Measurements from ENCODE around the gene OPA3. TPM values are rescaled to one million over a fixed set of nuclear protein-coding genes. Genes with fewer than 3 reads are reported as not detected.
A peak's percentile ranks its signal among the peaks of the same experiment; 100 is the strongest.
"Not testable (repeated sequence)": the region's sequence is repeated elsewhere in the genome, so short reads cannot be mapped to it uniquely, and the experiment has no call there.

The OPA3 gene
- total RNA-seq, 1 experiment from 2014 or later, result 8.6 TPM

DNA sequence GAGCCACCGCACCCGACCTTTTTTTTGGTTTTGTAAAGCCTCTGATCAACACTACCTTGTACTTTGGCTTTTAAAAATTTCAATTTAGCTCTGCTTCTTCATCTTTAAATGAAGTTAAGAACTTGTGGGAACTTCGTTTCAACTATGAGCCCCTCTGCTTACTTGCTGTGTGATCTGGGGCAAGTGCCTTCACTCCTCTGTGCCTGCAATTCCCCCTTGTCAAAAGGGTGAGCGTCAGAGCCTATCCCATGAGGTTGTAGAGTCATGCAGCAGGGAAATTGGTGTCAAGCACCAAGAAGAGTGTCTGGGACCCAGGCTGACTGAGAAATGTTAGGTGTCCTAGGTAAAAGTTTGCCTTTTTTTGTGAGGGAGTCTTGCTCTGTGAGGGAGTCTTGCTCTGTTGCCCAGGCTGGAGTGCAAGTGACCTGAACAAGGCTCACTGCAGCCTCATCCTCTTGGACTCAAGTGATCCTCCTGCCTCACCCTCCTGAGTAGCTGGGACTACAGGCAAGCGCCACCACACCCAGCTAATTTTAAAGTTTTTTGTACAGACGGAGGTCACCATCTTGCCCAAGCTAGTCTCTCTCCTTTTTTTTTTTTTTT, 71.6 kb downstream of the OPA3 start:
- no peaks in the 10 kb centered on the region for H3K27me3 ChIP-seq
- no peaks in the 10 kb centered on the region for H3K4me1 ChIP-seq
- H3K9me3 ChIP-seq (replicated peaks), result no peaks in the 10 kb centered on the region
- no peak overlapping the region for H3K27ac ChIP-seq
- no peak for DNase-seq
- H3K36me3 ChIP-seq, result peaks cover 1% of the 10 kb centered on the region; the same call in 1 of the 2 replicates
- H3K4me3 ChIP-seq, result no peak overlapping the region

DNA sequence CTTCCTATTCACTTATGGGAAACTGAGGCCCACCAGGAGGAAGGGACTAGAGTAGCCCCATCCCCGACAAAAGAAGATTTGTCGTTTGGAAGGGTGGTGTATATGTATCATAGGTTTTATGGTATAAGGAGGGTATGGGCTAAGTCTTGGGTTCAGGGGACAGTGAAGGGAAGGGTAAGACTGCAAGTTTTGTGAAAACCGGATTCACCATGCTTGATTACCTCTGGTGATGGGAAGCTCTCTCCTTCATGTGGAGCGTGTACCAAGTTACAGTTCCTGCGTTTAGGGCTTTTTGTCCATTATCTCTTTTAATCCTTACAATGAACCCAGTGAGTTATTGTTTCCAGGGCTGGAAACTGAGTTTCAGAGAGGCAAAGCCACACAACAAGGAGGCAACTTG, 73.5 kb downstream of the OPA3 start:
- H3K27me3 ChIP-seq, result no peaks in the 10 kb centered on the region
- no peak overlapping the region for H3K27ac ChIP-seq
- H3K9me3 ChIP-seq (replicated peaks), result no peaks in the 10 kb centered on the region
- DNase-seq, result no peak
- no peak overlapping the region for H3K4me3 ChIP-seq
- H3K4me1 ChIP-seq, result no peaks in the 10 kb centered on the region
- H3K36me3 ChIP-seq, result no peaks in the 10 kb centered on the region

DNA sequence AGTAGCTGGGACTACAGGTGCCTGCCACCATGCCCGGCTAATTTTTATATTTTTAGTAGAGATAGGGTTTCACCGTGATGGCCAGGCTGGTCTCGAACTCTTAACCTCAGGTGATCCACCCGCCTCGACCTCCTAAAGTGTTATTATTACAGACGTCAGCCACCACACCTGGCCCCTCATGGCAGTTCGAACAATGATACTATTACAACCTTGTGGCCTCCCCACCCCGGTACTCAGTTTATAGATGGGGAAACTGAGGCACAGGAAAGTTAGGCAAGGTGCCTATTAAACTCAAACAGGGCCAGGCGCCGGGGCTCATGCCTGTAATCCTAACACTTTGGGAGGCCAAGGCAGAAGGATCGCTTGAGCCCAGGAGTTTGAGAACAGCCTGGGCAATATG, 74.2 kb downstream of the OPA3 start:
- H3K4me1 ChIP-seq; DNase-seq; H3K4me3 ChIP-seq; H3K27ac ChIP-seq; H3K36me3 ChIP-seq; H3K27me3 ChIP-seq; H3K9me3 ChIP-seq (replicated peaks): not testable (repeated sequence)

DNA sequence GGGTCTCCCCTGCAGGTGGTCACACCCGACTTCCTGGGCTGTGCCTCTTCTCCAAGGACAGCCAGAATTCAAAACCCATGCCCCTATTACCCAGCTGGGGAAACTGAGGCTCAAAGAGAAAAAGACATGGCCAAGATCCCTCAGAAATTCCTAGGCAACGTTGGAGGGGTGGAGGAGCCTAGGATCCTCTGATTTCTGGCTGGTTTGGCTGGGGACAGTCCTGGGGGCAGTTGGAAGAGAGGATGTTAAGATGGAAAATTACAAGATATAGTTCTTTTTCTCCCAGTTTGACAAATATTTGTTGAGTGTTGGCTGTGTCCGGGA, 74.9 kb downstream of the OPA3 start:
- H3K4me3 ChIP-seq, result no peak overlapping the region; the same call in 1 of the 2 replicates
- DNase-seq, result no peak
- no peak overlapping the region for H3K27ac ChIP-seq
- H3K36me3 ChIP-seq, result no peaks in the 10 kb centered on the region
- no peaks in the 10 kb centered on the region for H3K9me3 ChIP-seq (replicated peaks)
- no peaks in the 10 kb centered on the region for H3K27me3 ChIP-seq
- H3K4me1 ChIP-seq, result no peaks in the 10 kb centered on the region

DNA sequence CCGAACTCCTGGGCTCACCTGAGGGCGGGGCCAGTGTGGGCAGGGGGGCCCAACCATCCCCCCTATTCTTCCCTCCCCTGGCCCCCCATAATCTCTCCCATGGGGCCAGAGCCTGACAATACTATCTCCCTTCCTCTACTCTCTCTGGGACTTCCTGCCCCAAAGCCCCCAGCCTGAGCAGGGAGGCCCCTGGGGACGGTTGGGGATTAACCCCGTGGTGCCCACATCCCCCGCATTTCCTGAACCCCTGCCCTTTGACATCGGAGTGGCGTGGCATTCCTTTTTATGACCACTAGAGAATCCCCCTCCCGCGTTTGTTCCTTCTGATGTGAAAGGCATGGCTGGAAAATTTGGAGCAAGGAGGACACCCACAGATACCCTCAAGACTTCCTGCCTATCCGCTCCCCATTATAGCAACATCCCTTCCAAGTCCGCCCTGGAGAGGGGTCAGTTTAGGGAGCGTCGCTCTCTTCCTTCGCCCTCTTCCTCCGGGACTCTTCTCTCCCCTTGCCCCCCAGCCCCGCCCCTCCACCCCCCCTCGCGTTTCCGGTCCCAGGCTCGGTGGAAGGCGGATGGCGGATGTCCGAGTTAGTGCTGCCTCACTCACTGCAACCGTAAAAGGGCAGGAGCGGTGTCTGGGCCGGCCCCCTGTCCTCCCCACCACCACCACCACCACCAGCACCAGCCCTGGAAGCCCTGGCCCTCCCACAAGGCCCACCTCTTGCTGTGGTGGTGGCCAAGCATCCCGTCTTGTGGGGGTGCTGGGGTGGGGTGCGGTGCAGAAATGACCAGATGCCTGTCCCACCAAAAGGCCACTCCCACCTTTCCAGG, 75.5 kb downstream of the OPA3 start:
- H3K4me3 ChIP-seq, result peak overlapping the region; percentile 86
- no peaks in the 10 kb centered on the region for H3K4me1 ChIP-seq
- H3K36me3 ChIP-seq, result no peaks in the 10 kb centered on the region
- H3K9me3 ChIP-seq (replicated peaks), result no peaks in the 10 kb centered on the region
- DNase-seq, result peak; percentile 67 to 73
- H3K27ac ChIP-seq, result peak overlapping the region; percentile 76
- H3K27me3 ChIP-seq, result no peaks in the 10 kb centered on the region

DNA sequence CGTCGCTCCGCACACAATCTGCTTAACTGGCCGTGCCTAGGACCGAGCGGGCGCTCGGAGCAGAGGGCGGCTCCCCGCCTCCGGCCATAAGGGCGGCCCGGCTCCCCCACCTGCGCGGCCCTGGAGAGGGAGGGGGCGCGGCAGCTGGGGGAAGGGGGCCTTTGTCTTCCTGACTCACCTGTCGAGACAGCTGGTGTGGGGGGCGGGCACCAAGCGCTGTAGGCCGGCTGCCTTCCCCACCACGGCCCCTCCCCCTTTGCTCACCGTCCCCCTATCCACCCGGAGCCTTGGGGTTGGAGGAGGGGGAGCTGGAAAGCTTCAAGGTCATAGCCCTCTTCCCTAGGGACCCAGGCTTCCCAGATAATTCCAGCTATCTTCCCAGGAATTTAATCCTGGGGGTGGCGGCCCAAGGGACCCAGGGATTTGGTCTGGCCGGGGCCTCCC, 76.2 kb downstream of the OPA3 start:
- H3K27me3 ChIP-seq, result no peaks in the 10 kb centered on the region
- H3K9me3 ChIP-seq (replicated peaks), result no peaks in the 10 kb centered on the region
- H3K27ac ChIP-seq, result peak overlapping the region; percentile 76
- no peaks in the 10 kb centered on the region for H3K4me1 ChIP-seq
- DNase-seq, result peak; percentile 68 to 77
- H3K36me3 ChIP-seq, result no peaks in the 10 kb centered on the region
- H3K4me3 ChIP-seq, result peak overlapping the region; percentile 86

DNA sequence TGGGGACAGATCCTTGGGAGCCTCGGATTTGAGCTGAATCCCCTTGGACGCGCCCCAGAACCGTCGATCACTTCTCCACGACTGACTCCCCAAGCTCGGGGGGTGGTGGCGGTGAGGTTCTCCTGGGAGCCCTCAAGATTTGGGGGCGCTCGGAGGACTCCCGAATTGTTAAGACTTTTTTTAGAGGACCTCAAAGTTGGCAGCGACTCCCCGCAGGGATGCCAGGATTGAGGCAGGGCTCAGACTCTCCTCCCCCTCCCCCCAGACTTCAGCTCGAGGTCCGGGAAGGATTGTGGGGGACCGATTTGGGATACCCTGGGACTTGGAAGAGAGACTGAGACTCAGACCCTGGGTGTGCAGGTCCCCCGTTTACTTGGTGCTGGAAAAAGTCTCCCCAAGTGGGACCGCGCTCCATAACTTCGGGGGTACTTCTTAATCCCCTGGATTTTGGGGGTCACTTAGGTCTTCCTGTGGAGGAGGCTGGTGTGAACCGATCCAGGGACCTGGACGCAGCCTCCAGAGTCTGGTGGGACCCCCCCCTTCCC, 76.7 kb downstream of the OPA3 start:
- H3K27me3 ChIP-seq, result no peaks in the 10 kb centered on the region
- H3K36me3 ChIP-seq, result no peaks in the 10 kb centered on the region

DNA sequence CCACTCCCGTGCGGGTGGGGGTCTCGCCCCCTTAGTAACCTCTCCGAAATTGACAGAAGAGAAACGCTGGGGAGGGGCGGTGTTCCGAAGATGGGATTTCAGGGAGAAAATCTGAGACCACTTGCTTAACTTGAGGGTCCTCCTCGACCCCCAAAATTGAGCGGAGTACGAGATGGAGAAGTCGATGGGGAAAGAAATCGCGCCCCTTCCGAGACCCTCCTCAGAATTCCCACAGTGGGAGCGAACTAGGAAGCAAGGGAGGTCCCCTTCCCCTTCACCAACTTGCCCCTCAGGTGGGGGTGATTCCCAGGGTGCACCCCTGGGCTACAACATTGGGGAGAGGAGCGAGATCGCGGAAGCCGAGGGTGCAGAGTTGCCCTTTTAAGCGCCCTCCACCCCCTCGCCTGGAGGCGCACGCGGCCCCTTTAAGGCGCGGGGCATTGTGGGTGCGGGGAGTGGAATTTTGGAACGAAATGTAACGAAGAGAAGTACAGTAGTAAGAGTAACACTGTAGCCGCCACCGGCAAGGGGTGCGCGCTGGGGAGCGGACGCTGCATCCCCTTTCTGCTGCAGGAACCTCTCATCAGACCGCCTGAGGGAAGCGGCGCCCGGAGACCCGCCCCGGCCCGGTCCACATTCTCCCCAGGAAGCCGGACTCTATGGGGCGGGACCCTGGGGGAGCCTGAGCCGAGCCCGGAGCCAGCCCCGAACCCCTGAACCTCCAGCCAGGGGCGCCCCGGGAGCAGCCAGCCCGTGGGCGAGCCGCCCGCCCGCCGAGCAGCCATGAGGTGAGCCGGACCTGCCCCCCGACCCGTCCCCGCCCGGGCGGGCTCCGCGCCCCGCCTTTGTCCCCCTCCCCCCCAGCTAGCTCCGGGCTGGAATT, 77.4 kb downstream of the OPA3 start, which contains the start of gene VASP:
TSS of gene VASP (plus strand) at position 491 of the 883 bp plus-strand sequence. CDS start at position 784, 293 bp downstream.
- Histone ChIP-seq H3K27me3 (no peaks in the 10 kb centered on the region), H3K4me1 (no peaks in the 10 kb centered on the region), H3K36me3 (no peaks in the 10 kb centered on the region), H3K4me3 (peak within 1 kb of the TSS; percentile 86), H3K9me3 (replicated peaks) (no peaks in the 10 kb centered on the region), H3K27ac (peak within 1 kb of the TSS; percentile 76)
- DNase-seq, result peak; percentile 84 to 87

More for the DNA sequence above, 76.7 kb downstream of the OPA3 start:
- no peaks in the 10 kb centered on the region for H3K4me1 ChIP-seq
- H3K9me3 ChIP-seq (replicated peaks), result no peaks in the 10 kb centered on the region
- H3K27ac ChIP-seq, result peak overlapping the region; percentile 76
- peak overlapping the region; percentile 86 for H3K4me3 ChIP-seq
- peak in 1 of 2 experiments; percentile 34 for DNase-seq

DNA sequence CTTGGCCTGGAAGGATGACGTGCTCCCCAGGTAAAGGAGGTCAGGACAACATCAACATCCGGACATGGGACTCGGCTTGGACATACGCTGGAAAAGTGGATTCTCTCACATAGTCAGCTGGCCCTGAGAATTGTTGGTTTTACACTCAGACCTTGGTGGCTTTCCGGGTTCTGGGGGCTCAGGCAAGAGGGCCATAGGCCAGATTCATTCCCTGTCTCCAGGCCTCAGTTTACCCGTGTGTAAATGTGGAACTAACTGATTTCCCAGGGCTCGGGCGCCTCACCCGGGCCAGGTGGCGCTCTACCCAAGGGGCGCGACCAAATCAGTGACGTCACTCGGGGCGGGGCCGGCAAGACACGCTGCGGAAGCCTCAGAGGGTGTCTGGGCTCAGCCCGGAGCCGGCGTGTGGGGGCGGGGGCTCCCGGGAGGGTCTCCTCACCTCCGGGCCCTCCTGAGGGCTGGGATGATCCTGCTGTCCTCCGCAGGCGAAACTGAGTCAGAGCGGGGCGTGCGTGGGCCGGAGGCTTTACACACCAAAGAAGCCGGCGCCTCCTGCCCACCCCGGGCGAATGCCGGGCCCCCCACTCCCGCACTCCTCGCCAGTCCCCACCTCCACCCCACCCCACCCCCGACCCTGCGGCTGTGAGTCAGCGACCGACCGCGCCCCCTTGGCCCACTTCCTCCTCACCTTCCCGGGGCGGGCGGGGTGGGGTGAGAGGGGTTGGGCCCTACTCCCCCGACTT, 78.2 kb downstream of the OPA3 start:
- peaks cover 5% of the 10 kb centered on the region; the same call in 1 of the 2 replicates for H3K4me1 ChIP-seq
- DNase-seq, result peak; percentile 94
- peak overlapping the region; percentile 86 for H3K4me3 ChIP-seq
- H3K9me3 ChIP-seq (replicated peaks), result no peaks in the 10 kb centered on the region
- H3K27ac ChIP-seq, result peak overlapping the region; percentile 76
- H3K36me3 ChIP-seq, result no peaks in the 10 kb centered on the region
- no peaks in the 10 kb centered on the region for H3K27me3 ChIP-seq

DNA sequence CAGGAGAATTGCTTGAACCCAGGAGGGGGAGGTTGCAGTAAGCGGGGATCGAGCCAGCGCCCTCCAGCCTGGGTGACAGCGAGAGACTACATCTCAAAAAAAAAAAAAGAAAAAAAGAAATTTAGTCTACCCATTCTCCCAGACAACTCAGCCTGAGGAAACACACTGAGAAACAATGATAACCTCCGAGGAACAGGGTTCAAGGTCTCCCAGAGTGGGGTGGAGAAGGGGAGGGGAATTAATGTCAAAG, 78.7 kb downstream of the OPA3 start:
- Histone ChIP-seq H3K27ac (peak overlapping the region; percentile 76), H3K27me3 (no peaks in the 10 kb centered on the region), H3K9me3 (replicated peaks) (no peaks in the 10 kb centered on the region), H3K36me3 (no peaks in the 10 kb centered on the region), H3K4me3 (peak overlapping the region; percentile 86), H3K4me1 (peaks cover 5% of the 10 kb centered on the region; the same call in 1 of the 2 replicates)
- DNase-seq, result no peak

DNA sequence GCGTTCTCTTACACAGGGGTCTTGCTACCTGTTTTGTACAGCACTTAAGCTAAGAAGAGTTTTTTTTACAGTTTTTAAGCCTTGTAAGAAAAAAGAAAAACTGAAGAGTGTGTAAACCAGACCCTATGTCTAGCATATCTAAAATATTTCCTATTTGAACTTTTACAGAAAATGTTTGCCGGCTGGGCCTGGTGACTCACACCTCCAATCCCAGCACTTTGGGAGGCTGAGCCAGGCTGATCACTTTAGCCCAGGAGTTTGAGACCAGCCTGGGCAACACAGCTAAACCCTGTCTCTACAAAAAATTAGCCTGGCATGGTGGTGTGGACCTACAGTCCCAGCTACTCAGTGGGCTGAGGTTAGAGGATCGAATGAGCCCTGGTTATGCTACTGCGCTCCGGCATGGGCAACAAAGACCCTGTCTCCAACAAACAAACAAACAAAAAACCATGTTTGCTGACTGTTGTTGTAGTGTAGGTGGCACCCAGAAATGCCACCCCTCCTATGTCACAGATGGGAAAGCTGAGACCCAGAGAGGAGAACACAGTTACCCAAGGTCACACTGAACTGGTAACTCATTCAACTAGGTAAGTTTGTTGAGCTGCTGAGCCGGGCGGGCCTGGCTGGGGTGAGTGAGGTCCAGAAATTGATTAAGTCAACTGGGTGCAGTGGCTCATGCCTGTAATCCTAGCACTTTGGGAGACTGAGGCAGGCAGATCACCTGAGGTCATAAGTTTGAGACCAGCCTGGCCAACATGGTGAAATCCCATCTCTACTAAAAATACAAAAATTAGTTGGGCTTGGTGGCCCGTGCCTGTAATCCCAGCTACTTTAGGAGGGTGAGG, 79.2 kb downstream of the OPA3 start:
- no peak for DNase-seq
- Histone ChIP-seq H3K27ac (no peak overlapping the region), H3K9me3 (replicated peaks) (no peaks in the 10 kb centered on the region), H3K4me1 (peaks cover 5% of the 10 kb centered on the region; the same call in 1 of the 2 replicates), H3K27me3 (no peaks in the 10 kb centered on the region), H3K36me3 (no peaks in the 10 kb centered on the region), H3K4me3 (no peak overlapping the region)

DNA sequence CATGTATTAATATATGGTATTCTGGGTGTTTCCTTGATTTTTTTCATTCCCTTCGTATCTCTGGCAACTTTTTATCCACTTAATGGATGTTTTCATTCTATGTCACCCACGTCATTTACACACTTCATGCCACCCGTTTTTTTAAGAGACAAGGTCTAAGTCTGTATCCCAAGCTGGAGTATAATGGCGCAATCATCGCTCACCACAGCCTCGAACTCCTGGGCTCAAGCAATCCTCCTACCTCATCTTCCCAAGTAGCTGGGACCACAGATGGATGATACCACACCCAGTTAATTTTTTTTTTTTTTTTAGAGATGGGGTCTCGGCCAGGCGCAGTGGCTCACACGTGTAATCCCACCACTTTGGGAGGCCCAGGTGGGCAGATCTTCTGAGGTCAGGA, 80.7 kb downstream of the OPA3 start:
- DNase-seq, result no peak

DNA sequence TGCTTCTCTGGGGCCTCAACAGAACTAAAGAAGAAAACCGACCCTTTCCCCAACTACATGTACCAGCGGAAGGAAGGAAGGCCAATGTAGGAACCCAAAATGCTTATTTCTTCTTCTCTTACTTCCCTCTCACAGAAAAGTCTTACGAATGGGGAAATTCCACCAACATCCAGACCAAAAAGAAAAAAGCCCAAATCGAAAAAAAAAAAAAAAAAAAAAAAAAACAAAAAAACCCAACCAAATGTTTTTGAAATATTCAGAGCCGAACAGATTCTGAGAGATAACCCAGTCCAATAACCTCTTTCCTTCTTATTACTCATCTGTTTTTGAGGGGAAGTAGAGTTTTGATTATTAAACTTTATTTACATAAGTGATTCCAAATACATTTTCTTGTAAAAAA, 82.5 kb downstream of the OPA3 start:
- H3K27ac ChIP-seq, result no peak overlapping the region
- no peak for DNase-seq
- H3K4me3 ChIP-seq, result no peak overlapping the region
- no peaks in the 10 kb centered on the region for H3K27me3 ChIP-seq
- H3K9me3 ChIP-seq (replicated peaks), result no peaks in the 10 kb centered on the region
- H3K36me3 ChIP-seq, result no peaks in the 10 kb centered on the region
- peaks cover 5% of the 10 kb centered on the region; the same call in 1 of the 2 replicates for H3K4me1 ChIP-seq

More for the DNA sequence above, 80.7 kb downstream of the OPA3 start:
- H3K4me1 ChIP-seq, result peaks cover 5% of the 10 kb centered on the region; the same call in 1 of the 2 replicates
- no peak overlapping the region for H3K27ac ChIP-seq
- H3K36me3 ChIP-seq, result no peaks in the 10 kb centered on the region
- H3K9me3 ChIP-seq (replicated peaks), result no peaks in the 10 kb centered on the region
- H3K27me3 ChIP-seq, result no peaks in the 10 kb centered on the region
- no peak overlapping the region for H3K4me3 ChIP-seq

Measured in SJCRH30 (cell line).